Measurements from ENCODE around the gene BRD3OS.

- TF ChIP-seq POLR2A (IDR thresholded peaks at IDR 0.05), result no peak
- no peak for TF ChIP-seq CTCF (IDR thresholded peaks at IDR 0.05)
Measured at GRCh38 chr9:134045841-134046544, 20.7 kb downstream of the BRD3OS start.

All from breast epithelium (tissue), 3 donors.